Sigmoid colon (tissue), 7 donors: ENCODE measurements around the gene ANGPTL3. TPM values are rescaled to one million over a fixed set of nuclear protein-coding genes. Genes with fewer than 3 reads are reported as not detected.

Experiments used
- DNase-seq: peaks from one replicate; pipeline ENCODE4 v3.0.0-alpha.2; 2019
- H3K27ac ChIP-seq, 4 donors: fragments of 200-600 bp; sonication (generic); one replicate each; pipeline ENCODE4 v1.5.1; 2016 to 2019; ENCODE audit warnings: mild to moderate bottlenecking in 1 of 4
- H3K27me3 ChIP-seq, 3 donors: fragments of 200-600 bp; sonication (generic); one replicate each; pipeline ENCODE4 v1.5.1; 2019; ENCODE audit warnings: mild to moderate bottlenecking in 1 of 3
- H3K36me3 ChIP-seq, 4 donors: fragments of 200-600 bp; sonication (generic); one replicate each; pipeline ENCODE4 v1.5.1; 2016 to 2019
- H3K4me1 ChIP-seq, 4 donors: fragments of 200-600 bp; sonication (generic); one replicate each; pipeline ENCODE4 v1.5.1; 2017 to 2019
- H3K4me3 ChIP-seq, 4 donors: fragments of 200-600 bp; sonication (generic); one replicate each; pipeline ENCODE4 v1.5.1; 2017 to 2019; ENCODE audit warnings: mild to moderate bottlenecking in 2 of 4, moderate library complexity in 1 of 4
- H3K9me3 ChIP-seq, 4 donors: fragments of 200-600 bp in 3 of 4; sonication (generic) in 3 of 4; one replicate each; pipeline versions ENCODE4 v1.5.1 to v1.6.1; 2013 to 2019
- EP300 ChIP-seq, 4 donors: sonication (generic); formaldehyde crosslinking; IDR thresholded peaks; one replicate each; pipeline ENCODE4 v1.6.1; 2017; ENCODE audit warnings: antibody characterized with exemption in 4 of 4
- POLR2A ChIP-seq, 2 donors: fragments of 450-650 bp; IDR thresholded peaks; one replicate each; pipeline ENCODE4 v1.6.1; 2016; ENCODE audit warnings: antibody characterized with exemption in 2 of 2, mild to moderate bottlenecking in 2 of 2, moderate library complexity in 2 of 2
- POLR2AphosphoS5 ChIP-seq, 4 donors: sonication (generic); formaldehyde crosslinking; IDR thresholded peaks; one replicate each; pipeline ENCODE4 v1.6.1; 2017; ENCODE audit warnings: antibody characterized with exemption in 4 of 4
- WGBS, 2 donors: extraction: QIAGEN DNeasy Blood & Tissue Kit; methylation state at CpG; one replicate each; pipeline ENCODE4 v1.1.7; 2013; 5-methylcytosine and 5-hydroxymethylcytosine counted together
- intact Hi-C: fragments of 100-400 bp; cut with DNase I; formaldehyde crosslinking; loops from one replicate; pipeline ENCODE4 v1.15.1; 2023
- polyA plus RNA-seq, 3 donors: library from polyadenylated mRNA; stranded (reverse); fragments of 200-250 nt; gene quantifications; one replicate each; pipeline ENCODE4 v1.2.3, GENCODE V29; 2013
- total RNA-seq, 4 donors: library from RNA; depleted of rRNA; stranded (reverse); fragments of >200 nt; gene quantifications; one replicate each; pipeline ENCODE4 v1.1.0, GENCODE V29; 2016
- TF ChIP-seq, protein P1 (sequence below), 4 experiments: fragments of 450-650 bp in 3 of 4; fragments of 200-600 bp in 1 of 4; IDR thresholded peaks; one replicate each; pipeline ENCODE4 v1.5.1; 2016 to 2019; ENCODE audit warnings: antibody characterized with exemption in 4 of 4, mild to moderate bottlenecking in 3 of 4, moderate library complexity in 2 of 4
- donor health status: healthy with polysubstance abuse.
- donor health status: Bipolar disorder and iron deficiency.
- donor health status: healthy.

Gene ANGPTL3
- total and polyA plus RNA-seq, 7 donors, result not detected

GRCh38 chr1:62621907-62622306, 24.6 kb downstream of the ANGPTL3 start:
- no peak overlapping the region for H3K27ac ChIP-seq
- no peak for DNase-seq
- WGBS, 2 donors, result 94 to 96% methylated on average over 1 of the region's 1 CpG

DNA sequence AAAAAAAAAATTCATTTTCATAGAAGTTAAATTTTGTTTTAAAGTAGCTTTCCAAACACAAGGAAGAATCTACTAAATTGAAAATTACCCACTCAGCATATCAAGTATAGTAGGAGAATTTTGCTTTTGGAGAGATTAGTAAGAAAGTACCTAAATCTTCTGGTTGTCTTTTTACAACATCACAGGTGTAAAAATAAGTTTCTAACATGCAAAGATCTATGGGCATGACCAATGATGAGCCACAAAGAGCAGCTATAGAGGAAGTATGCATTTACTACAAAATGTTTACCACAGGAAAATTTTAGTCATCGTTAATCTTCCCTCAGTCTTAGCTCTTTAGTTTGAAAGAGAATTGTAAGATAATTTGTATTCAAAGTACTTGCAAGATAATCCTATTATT, 28.1 kb downstream of the ANGPTL3 start:
- WGBS, 2 donors, result 48 to 80% methylated on average over 1 of the region's 1 CpG
- H3K36me3 ChIP-seq, result peaks cover 0 to 27% (median 6%) of the 10 kb centered on the region in 4 donors
- intact Hi-C loops, result no loop called here
- H3K9me3 ChIP-seq, result no peaks in the 10 kb centered on the region
- H3K4me1 ChIP-seq, result no peaks in the 10 kb centered on the region
- no peak for DNase-seq
- TF ChIP-seq, protein P1, sequence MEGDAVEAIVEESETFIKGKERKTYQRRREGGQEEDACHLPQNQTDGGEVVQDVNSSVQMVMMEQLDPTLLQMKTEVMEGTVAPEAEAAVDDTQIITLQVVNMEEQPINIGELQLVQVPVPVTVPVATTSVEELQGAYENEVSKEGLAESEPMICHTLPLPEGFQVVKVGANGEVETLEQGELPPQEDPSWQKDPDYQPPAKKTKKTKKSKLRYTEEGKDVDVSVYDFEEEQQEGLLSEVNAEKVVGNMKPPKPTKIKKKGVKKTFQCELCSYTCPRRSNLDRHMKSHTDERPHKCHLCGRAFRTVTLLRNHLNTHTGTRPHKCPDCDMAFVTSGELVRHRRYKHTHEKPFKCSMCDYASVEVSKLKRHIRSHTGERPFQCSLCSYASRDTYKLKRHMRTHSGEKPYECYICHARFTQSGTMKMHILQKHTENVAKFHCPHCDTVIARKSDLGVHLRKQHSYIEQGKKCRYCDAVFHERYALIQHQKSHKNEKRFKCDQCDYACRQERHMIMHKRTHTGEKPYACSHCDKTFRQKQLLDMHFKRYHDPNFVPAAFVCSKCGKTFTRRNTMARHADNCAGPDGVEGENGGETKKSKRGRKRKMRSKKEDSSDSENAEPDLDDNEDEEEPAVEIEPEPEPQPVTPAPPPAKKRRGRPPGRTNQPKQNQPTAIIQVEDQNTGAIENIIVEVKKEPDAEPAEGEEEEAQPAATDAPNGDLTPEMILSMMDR (IDR thresholded peaks at IDR 0.05), result no peak
- H3K27me3 ChIP-seq, result no peaks in the 10 kb centered on the region
- H3K4me3 ChIP-seq, result no peak overlapping the region
- H3K27ac ChIP-seq, result no peak overlapping the region

More at GRCh38 chr1:62621907-62622306, 24.6 kb downstream of the ANGPTL3 start:
- H3K4me3 ChIP-seq, result no peak overlapping the region
- H3K9me3 ChIP-seq, result no peaks in the 10 kb centered on the region
- H3K4me1 ChIP-seq, result no peaks in the 10 kb centered on the region
- no peaks in the 10 kb centered on the region for H3K27me3 ChIP-seq
- peaks cover 0 to 35% (median 3%) of the 10 kb centered on the region in 4 donors for H3K36me3 ChIP-seq
- intact Hi-C loops, result no loop called here
- TF ChIP-seq EP300 (IDR thresholded peaks at IDR 0.05) (no peak), POLR2AphosphoS5 (IDR thresholded peaks at IDR 0.05) (peak in 1 of 4 donors; percentile 24)

DNA sequence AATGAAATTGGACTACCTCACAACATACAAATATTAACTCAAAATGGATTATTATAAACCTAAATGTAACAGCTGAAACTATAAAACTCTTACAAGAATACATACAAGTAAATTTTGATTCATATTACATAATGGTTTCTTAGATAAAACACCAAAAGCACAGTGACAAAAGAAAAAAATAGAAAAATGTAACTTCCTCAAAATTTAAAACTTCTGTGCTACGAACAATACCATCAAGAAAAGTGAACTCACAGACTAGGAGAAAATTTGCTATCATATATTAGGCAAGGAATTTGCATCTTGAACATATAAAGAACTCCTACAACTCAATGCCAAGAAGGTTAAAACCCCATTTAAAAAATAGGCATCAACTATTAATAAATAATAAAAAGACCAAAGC, 31.2 kb downstream of the ANGPTL3 start:
- peaks cover 0 to 57% (median 10%) of the 10 kb centered on the region in 4 donors for H3K36me3 ChIP-seq

GRCh38 chr1:62637392-62638105, 40.2 kb downstream of the ANGPTL3 start:
- no peak for DNase-seq
- intact Hi-C loops, result no loop called here
- no peaks in the 10 kb centered on the region for H3K9me3 ChIP-seq
- H3K27ac ChIP-seq, result no peak overlapping the region
- TF ChIP-seq EP300 (IDR thresholded peaks at IDR 0.05) (no peak), POLR2AphosphoS5 (IDR thresholded peaks at IDR 0.05) (no peak), POLR2A (IDR thresholded peaks at IDR 0.05) (no peak)
- TF ChIP-seq, protein P1 (IDR thresholded peaks at IDR 0.05), result no peak
- 94% methylated on average over 6 of the region's 6 CpGs for WGBS, 2 donors
- H3K4me3 ChIP-seq, result no peak overlapping the region
- H3K36me3 ChIP-seq, result peaks cover 0 to 51% (median 10%) of the 10 kb centered on the region in 4 donors
- H3K27me3 ChIP-seq, result no peaks in the 10 kb centered on the region
- no peaks in the 10 kb centered on the region for H3K4me1 ChIP-seq

More for the DNA sequence above, 31.2 kb downstream of the ANGPTL3 start:
- DNase-seq, result no peak
- intact Hi-C loops, result no loop called here
- WGBS, 2 donors, result 65 to 86% methylated on average over 1 of the region's 1 CpG
- no peaks in the 10 kb centered on the region for H3K9me3 ChIP-seq
- H3K4me3 ChIP-seq, result no peak overlapping the region
- H3K4me1 ChIP-seq, result no peaks in the 10 kb centered on the region
- H3K27me3 ChIP-seq, result no peaks in the 10 kb centered on the region
- TF ChIP-seq EP300 (IDR thresholded peaks at IDR 0.05), result no peak
- TF ChIP-seq POLR2AphosphoS5 (IDR thresholded peaks at IDR 0.05), result no peak
- TF ChIP-seq, protein P1 (IDR thresholded peaks at IDR 0.05), result no peak
- TF ChIP-seq POLR2A (IDR thresholded peaks at IDR 0.05), result no peak
- H3K27ac ChIP-seq, result no peak overlapping the region

DNA sequence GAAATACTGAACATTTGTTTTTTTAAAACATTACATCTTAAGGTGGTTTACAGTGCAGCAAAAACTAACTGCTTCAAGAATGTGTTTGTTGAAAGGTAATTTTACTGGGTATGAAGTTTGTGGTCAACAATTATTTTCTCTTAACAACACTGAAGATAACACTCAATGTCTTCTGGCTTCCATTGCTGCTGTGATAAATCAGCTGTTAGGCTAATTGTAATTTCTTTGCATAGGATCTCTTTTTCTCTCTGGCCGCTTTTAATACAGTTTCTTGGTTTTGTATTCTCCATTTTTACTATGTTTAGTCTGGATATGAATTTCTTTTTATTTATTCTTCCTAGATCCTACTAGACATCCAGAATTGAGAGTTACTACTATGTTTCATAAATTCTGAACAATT, 46.0 kb downstream of the ANGPTL3 start:
- no peaks in the 10 kb centered on the region for H3K4me1 ChIP-seq
- TF ChIP-seq, protein P1 (IDR thresholded peaks at IDR 0.05), result no peak
- TF ChIP-seq POLR2A (IDR thresholded peaks at IDR 0.05) (no peak), EP300 (IDR thresholded peaks at IDR 0.05) (no peak), POLR2AphosphoS5 (IDR thresholded peaks at IDR 0.05) (no peak)
- H3K36me3 ChIP-seq, result peaks cover 0 to 49% (median 3%) of the 10 kb centered on the region in 4 donors

More for the DNA sequence above, 46.0 kb downstream of the ANGPTL3 start:
- H3K27ac ChIP-seq, result no peak overlapping the region
- no peak for DNase-seq
- intact Hi-C loops, result no loop called here
- H3K9me3 ChIP-seq, result no peaks in the 10 kb centered on the region
- 98 to 100% methylated on average over 1 of the region's 1 CpG for WGBS, 2 donors
- H3K4me3 ChIP-seq, result no peak overlapping the region
- H3K27me3 ChIP-seq, result no peaks in the 10 kb centered on the region
